GM12874 (cell line): ENCODE data around the gene MRPL1.

Experiments
- CTCF ChIP-seq: IDR thresholded peaks from 2 replicates; pipeline ENCODE4 v1.5.1; 2011; ENCODE audit warnings: low read depth, mild to moderate bottlenecking, control low read depth, low read length, moderate library complexity; ENCODE audit not compliant: insufficient read depth

Gene MRPL1

GRCh38 chr4:77852892-77853495, 9.6 kb upstream of the MRPL1 start:
- TF ChIP-seq CTCF, result no peak

GRCh38 chr4:77854431-77855111, 8.1 kb upstream of the MRPL1 start:
- TF ChIP-seq CTCF, result no peak

- no peak for TF ChIP-seq CTCF
These were observed 6.5 kb upstream of the MRPL1 start for GRCh38 chr4:77856152-77856551.

- no peak for TF ChIP-seq CTCF
These were observed 3.4 kb upstream of the MRPL1 start for GRCh38 chr4:77859256-77859655.

- no peak for TF ChIP-seq CTCF
These were observed 1.1 kb upstream of the MRPL1 start for GRCh38 chr4:77861495-77861894.

- no peak for TF ChIP-seq CTCF
These were observed 2.6 kb downstream of the MRPL1 start for GRCh38 chr4:77865259-77865658.

GRCh38 chr4:77872723-77873445, 10.3 kb downstream of the MRPL1 start:
- TF ChIP-seq CTCF, result no peak
